Epithelial cell of proximal tubule (primary cell): ENCODE results near the gene ADARB2. TPM values are rescaled to one million over a fixed set of nuclear protein-coding genes. Genes with fewer than 3 reads are reported as not detected.

Experiments used
- DNase-seq: peaks from one replicate; pipeline ENCODE4 v3.0.0-alpha.2; 2011; ENCODE audit warnings: low read depth
- H3K4me3 ChIP-seq: 2 replicates; pipeline ENCODE4 v1.5.1; 2011; ENCODE audit warnings: low read depth, mild to moderate bottlenecking, low read length
- CTCF ChIP-seq: conservative IDR thresholded peaks from 2 replicates; pipeline ENCODE4 v1.5.1; 2012; ENCODE audit warnings: low read depth, mild to moderate bottlenecking, low read length
- total RNA-seq: library from RNA; depleted of rRNA; stranded (reverse); fragments of >200 nt; gene quantifications from 2 replicates; pipeline ENCODE4 v1.2.3, GENCODE V29; 2015

ADARB2 gene
- total RNA-seq, 1 donor from 2014 or later = 0.63 TPM

GRCh38 chr10:1579141-1579491 is 158.2 kb downstream of the ADARB2 start:
- no peak for TF ChIP-seq CTCF
- no peak overlapping the region for H3K4me3 ChIP-seq
- DNase-seq = no peak

GRCh38 chr10:1578392-1579140 is 158.8 kb downstream of the ADARB2 start:
- TF ChIP-seq CTCF = no peak
- no peak overlapping the region for H3K4me3 ChIP-seq
- DNase-seq = no peak

GRCh38 chr10:1577945-1578344 is 159.4 kb downstream of the ADARB2 start:
- no peak for TF ChIP-seq CTCF
- H3K4me3 ChIP-seq = no peak overlapping the region
- DNase-seq = no peak

- no peak for DNase-seq
- no peak for TF ChIP-seq CTCF
- H3K4me3 ChIP-seq = no peak overlapping the region
Observed at GRCh38 chr10:1577373-1577770, 160.0 kb downstream of the ADARB2 start.

- H3K4me3 ChIP-seq = no peak overlapping the region
- TF ChIP-seq CTCF = no peak
- DNase-seq = no peak
Observed at GRCh38 chr10:1576467-1577372, 160.6 kb downstream of the ADARB2 start.

- H3K4me3 ChIP-seq = no peak overlapping the region
- DNase-seq = no peak
- TF ChIP-seq CTCF = no peak
Observed at GRCh38 chr10:1575481-1576244, 161.7 kb downstream of the ADARB2 start.
